Vagina (tissue), 2 donors: Measurements from ENCODE around the gene GALNT12. TPM values are rescaled to one million over a fixed set of nuclear protein-coding genes. Genes with fewer than 3 reads are reported as not detected.

Experiments used
- DNase-seq, 2 donors: peaks; one replicate each; pipeline ENCODE4 v3.0.0-alpha.2; 2017; ENCODE audit errors: extremely low spot score in 2 of 2
- H3K27ac ChIP-seq: fragments of 200-600 bp; sonication (generic); one replicate; pipeline ENCODE4 v1.5.1; 2019
- H3K27me3 ChIP-seq: fragments of 200-600 bp; sonication (generic); one replicate; pipeline ENCODE4 v1.5.1; 2019
- H3K36me3 ChIP-seq, 2 donors: fragments of 200-600 bp; sonication (generic); one replicate each; pipeline ENCODE4 v1.5.1; 2017 to 2019
- H3K4me1 ChIP-seq: fragments of 200-600 bp; sonication (generic); one replicate; pipeline ENCODE4 v1.5.1; 2019
- H3K4me3 ChIP-seq, 2 donors: fragments of 200-600 bp; sonication (generic); 1 replicate in 1 of 2; 2 replicates in 1 of 2; pipeline ENCODE4 v1.5.1; 2016 to 2019
- H3K9me3 ChIP-seq: fragments of 200-600 bp; sonication (generic); one replicate; pipeline ENCODE4 v1.5.1; 2019
- CTCF ChIP-seq, 3 experiments: fragments of 450-650 bp in 2 of 3; fragments of 200-600 bp in 1 of 3; sonication (generic) in 1 of 3; IDR thresholded peaks; one replicate each; pipeline ENCODE4 v1.5.1; 2017 to 2019; ENCODE audit warnings: antibody characterized with exemption in 3 of 3, mild to moderate bottlenecking in 2 of 3, moderate library complexity in 2 of 3
- POLR2A ChIP-seq, 2 donors: fragments of 450-650 bp; IDR thresholded peaks; one replicate each; pipeline ENCODE4 v1.6.1; 2017; ENCODE audit warnings: antibody characterized with exemption in 2 of 2, mild to moderate bottlenecking in 2 of 2, moderate library complexity in 2 of 2
- POLR2AphosphoS5 ChIP-seq, 2 donors: sonication (generic); formaldehyde crosslinking; IDR thresholded peaks; one replicate each; pipeline ENCODE4 v1.9.0; 2017; ENCODE audit warnings: antibody characterized with exemption in 2 of 2, mild to moderate bottlenecking in 2 of 2, low read depth in 1 of 2; ENCODE audit not compliant: insufficient read depth in 1 of 2
- intact Hi-C: fragments of 100-400 bp; cut with DNase I; formaldehyde crosslinking; loops from one replicate; pipeline ENCODE4 v1.15.1; 2023
- total RNA-seq: library from RNA; depleted of rRNA; stranded (reverse); fragments of >200 nt; gene quantifications from one replicate; pipeline ENCODE4 v1.2.3, GENCODE V29; 2016

GALNT12 gene
- total RNA-seq, 1 donor from 2014 or later = 5.4 TPM

DNA sequence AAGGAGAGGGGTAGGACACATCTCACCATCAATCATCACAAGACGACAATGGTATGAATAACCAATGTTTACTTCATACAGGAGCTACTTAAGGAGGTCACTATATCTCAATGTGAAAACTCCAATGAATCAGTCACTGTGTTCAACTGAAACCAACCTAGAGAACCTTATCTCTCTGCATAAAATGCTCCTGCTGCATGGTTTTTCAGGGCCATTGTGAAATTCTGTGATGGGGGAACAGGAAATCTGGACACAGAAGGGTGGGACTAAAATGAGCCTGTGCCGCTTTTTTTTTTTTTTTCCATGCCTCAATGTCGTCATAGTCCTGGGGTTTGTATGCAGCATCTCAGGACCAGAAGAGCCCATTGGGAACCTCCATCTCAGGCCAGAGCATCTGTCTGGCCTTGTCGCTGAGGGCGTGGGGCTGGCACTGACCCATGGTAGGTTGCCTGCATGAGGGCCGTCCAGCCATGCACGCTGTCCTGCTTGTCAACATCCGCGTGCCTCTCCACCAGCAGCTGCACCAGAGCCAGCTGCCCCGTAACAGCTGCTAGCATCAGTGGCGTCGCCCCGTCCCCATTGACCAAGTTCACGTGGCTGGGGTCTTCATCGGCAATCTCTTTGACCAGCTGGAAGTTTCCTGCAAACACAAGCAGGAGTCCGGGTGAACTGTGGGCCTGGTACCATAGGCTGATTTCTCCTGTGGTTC, 23.8 kb upstream of the GALNT12 start:
- intact Hi-C loops = no loop called here
- Histone ChIP-seq H3K4me3 (no peak overlapping the region), H3K27ac (no peak overlapping the region), H3K36me3 (peaks cover 0 to 6% of the 10 kb centered on the region in 2 donors), H3K27me3 (no peaks in the 10 kb centered on the region), H3K4me1 (peaks cover 8% of the 10 kb centered on the region), H3K9me3 (no peaks in the 10 kb centered on the region)
- peak in 1 of 2 donors; percentile 81 for DNase-seq
- no peak for TF ChIP-seq CTCF (IDR thresholded peaks at IDR 0.05)
- no peak for TF ChIP-seq POLR2AphosphoS5 (IDR thresholded peaks at IDR 0.05; ENCODE audit: insufficient read depth in 1 of 2, low read depth in 1 of 2)
- TF ChIP-seq POLR2A (IDR thresholded peaks at IDR 0.05) = no peak

GRCh38 chr9:98784831-98785806, 22.4 kb upstream of the GALNT12 start:
- peak overlapping the region; percentile 20 for H3K27ac ChIP-seq
- TF ChIP-seq POLR2AphosphoS5 (IDR thresholded peaks at IDR 0.05; ENCODE audit: insufficient read depth in 1 of 2, low read depth in 1 of 2) = no peak
- no peak for TF ChIP-seq POLR2A (IDR thresholded peaks at IDR 0.05)
- no peak for TF ChIP-seq CTCF (IDR thresholded peaks at IDR 0.05)
- H3K9me3 ChIP-seq = no peaks in the 10 kb centered on the region
- peak; percentile 77 to 89 for DNase-seq
- peaks cover 0 to 11% of the 10 kb centered on the region in 2 donors for H3K36me3 ChIP-seq
- peaks cover 9% of the 10 kb centered on the region for H3K4me1 ChIP-seq
- H3K27me3 ChIP-seq = no peaks in the 10 kb centered on the region
- intact Hi-C loops = no loop called here
- no peak overlapping the region for H3K4me3 ChIP-seq

DNA sequence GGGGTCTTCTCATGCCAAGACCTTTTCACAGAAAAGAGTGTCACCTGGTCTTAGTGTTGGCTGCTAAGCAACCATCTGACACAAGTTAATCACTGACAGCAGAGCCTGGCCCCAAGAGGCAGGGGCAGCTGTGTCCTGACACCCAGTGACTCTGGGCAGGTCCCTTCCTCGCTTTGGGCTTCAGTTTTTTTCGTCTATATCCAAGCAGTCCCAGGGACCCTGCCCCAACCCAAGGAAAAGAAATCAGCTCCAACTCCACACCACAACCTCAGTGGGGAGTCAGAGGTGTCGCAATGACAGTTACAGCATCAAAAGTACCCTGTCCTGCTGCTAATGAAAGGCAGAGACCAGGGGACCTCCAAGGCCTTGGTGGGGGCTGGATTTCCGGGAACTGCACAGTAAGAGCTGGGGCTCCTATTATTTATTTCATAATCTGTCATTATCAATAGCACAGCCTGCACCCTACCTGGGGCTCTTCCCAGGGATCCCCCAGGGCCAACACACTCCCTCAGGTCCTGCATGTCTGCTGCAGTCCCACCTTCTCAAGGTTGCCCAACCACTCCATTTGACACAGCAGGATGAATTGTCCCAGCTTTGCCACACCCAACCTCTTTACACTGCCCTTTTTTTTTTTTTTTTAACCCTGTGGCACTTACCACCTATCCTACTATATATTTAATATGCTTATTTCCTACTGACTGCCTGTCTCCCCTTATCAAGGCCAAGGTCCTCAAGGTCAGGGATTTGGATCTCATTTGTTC, 20.5 kb upstream of the GALNT12 start:
- Histone ChIP-seq H3K4me1 (peaks cover 18% of the 10 kb centered on the region), H3K4me3 (no peak overlapping the region), H3K36me3 (peaks cover 0 to 9% of the 10 kb centered on the region in 2 donors), H3K27ac (no peak overlapping the region), H3K27me3 (no peaks in the 10 kb centered on the region), H3K9me3 (no peaks in the 10 kb centered on the region)
- intact Hi-C loops = no loop called here
- no peak for TF ChIP-seq POLR2A (IDR thresholded peaks at IDR 0.05)
- TF ChIP-seq CTCF (IDR thresholded peaks at IDR 0.05) = no peak
- no peak for TF ChIP-seq POLR2AphosphoS5 (IDR thresholded peaks at IDR 0.05; ENCODE audit: insufficient read depth in 1 of 2, low read depth in 1 of 2)
- DNase-seq = peak; percentile 61 to 74

DNA sequence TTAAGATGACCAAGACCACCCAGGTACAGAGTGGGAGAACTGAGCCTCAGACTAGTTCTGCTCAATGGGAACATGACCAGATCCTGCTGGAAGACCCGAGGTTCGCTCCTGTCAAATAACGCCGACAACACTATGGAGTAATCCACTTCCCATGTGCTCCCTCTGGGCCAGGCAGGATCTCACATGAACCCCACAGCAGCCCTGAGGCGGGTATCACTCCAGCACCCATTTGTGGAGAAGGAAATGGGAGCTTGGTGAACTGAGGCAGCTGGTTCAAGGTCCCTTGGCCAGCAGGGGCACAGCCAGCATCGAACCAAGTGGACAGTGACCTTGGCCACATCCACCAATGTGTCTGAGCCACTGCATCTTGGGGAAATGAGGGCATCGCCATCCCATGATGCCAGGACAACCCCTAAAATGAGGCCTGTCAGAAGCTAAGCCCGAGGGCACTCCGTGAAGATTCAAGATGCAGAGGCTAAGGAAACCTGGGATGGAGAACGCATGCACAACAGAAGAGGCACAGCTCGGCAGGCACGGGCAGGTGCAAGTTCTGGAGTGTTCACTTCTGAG, 19.6 kb upstream of the GALNT12 start:
- intact Hi-C loops = no loop called here
- H3K36me3 ChIP-seq = peaks cover 0 to 5% of the 10 kb centered on the region in 2 donors
- no peak overlapping the region for H3K27ac ChIP-seq
- peak; percentile 60 to 95 for DNase-seq
- TF ChIP-seq POLR2A (IDR thresholded peaks at IDR 0.05) (no peak), CTCF (IDR thresholded peaks at IDR 0.05) (no peak), POLR2AphosphoS5 (IDR thresholded peaks at IDR 0.05; ENCODE audit: insufficient read depth in 1 of 2, low read depth in 1 of 2) (no peak)
- H3K27me3 ChIP-seq = no peaks in the 10 kb centered on the region
- no peaks in the 10 kb centered on the region for H3K9me3 ChIP-seq
- peaks cover 18% of the 10 kb centered on the region for H3K4me1 ChIP-seq
- no peak overlapping the region for H3K4me3 ChIP-seq
